GM12874 (cell line): ENCODE results near the gene PPP1R3D.

Experiments used
- CTCF ChIP-seq: IDR thresholded peaks from 2 replicates; pipeline ENCODE4 v1.5.1; 2011; ENCODE audit warnings: low read depth, mild to moderate bottlenecking, control low read depth, low read length, moderate library complexity; ENCODE audit not compliant: insufficient read depth

PPP1R3D gene

GRCh38 chr20:59933296-59933848, 6.7 kb downstream of the PPP1R3D start, which contains the start of gene SYCP2:
Gene SYCP2, minus strand, starts transcription at chr20:59933637. Its CDS starts 11,224 bp downstream, at chr20:59922413.
- no peak for TF ChIP-seq CTCF

GRCh38 chr20:59932616-59933295, 7.3 kb downstream of the PPP1R3D start:
- TF ChIP-seq CTCF: no peak

GRCh38 chr20:59931511-59932312, 8.4 kb downstream of the PPP1R3D start:
- TF ChIP-seq CTCF: no peak

GRCh38 chr20:59925899-59926298, 14.2 kb downstream of the PPP1R3D start:
- no peak for TF ChIP-seq CTCF

GRCh38 chr20:59925359-59925758, 14.7 kb downstream of the PPP1R3D start:
- TF ChIP-seq CTCF: no peak

- TF ChIP-seq CTCF: no peak
Observed at GRCh38 chr20:59923514-59923913, 16.6 kb downstream of the PPP1R3D start.

- no peak for TF ChIP-seq CTCF
Observed at GRCh38 chr20:59920944-59921343, 19.2 kb downstream of the PPP1R3D start.
